Esophagus (tissue), 2 donors: ENCODE measurements around the gene RHBDD3. TPM values are rescaled to one million over a fixed set of nuclear protein-coding genes. Genes with fewer than 3 reads are reported as not detected.

Source experiments
- H3K27ac ChIP-seq, 2 donors: one replicate each; pipeline ENCODE4 v1.5.1; 2013; ENCODE audit warnings: low read depth in 2 of 2, mild to moderate bottlenecking in 2 of 2, inconsistent platforms in 1 of 2, low read length in 1 of 2, moderate library complexity in 1 of 2
- H3K27me3 ChIP-seq, 2 donors: one replicate each; pipeline ENCODE4 v1.6.1; 2013; ENCODE audit warnings: low read length in 2 of 2, control low read depth in 1 of 2, mild to moderate bottlenecking in 1 of 2; ENCODE audit not compliant: insufficient read depth in 2 of 2, control insufficient read depth in 1 of 2
- H3K36me3 ChIP-seq, 2 donors: one replicate each; pipeline ENCODE4 v1.6.1; 2013; ENCODE audit warnings: low read length in 1 of 2; ENCODE audit not compliant: control insufficient read depth in 2 of 2, insufficient read depth in 2 of 2
- H3K4me1 ChIP-seq, 2 donors: one replicate each; pipeline ENCODE4 v1.6.1; 2013; ENCODE audit warnings: low read length in 1 of 2; ENCODE audit not compliant: control insufficient read depth in 2 of 2, insufficient read depth in 2 of 2
- H3K4me3 ChIP-seq, 2 donors: one replicate each; pipeline ENCODE4 v1.5.1; 2013; ENCODE audit warnings: low read length in 2 of 2, mild to moderate bottlenecking in 2 of 2, low read depth in 1 of 2, moderate library complexity in 1 of 2
- H3K9me3 ChIP-seq, 2 donors: one replicate each; pipeline ENCODE4 v1.6.1; 2013; ENCODE audit warnings: mild to moderate bottlenecking in 2 of 2, low read depth in 1 of 2, low read length in 1 of 2, moderate library complexity in 1 of 2; ENCODE audit not compliant: control insufficient read depth in 2 of 2, insufficient read depth in 1 of 2
- WGBS, 2 donors: extraction: QIAGEN DNeasy Blood & Tissue Kit; methylation state at CpG; one replicate each; pipeline ENCODE4 v1.1.7; 2013; 5-methylcytosine and 5-hydroxymethylcytosine counted together
- polyA plus RNA-seq, 2 donors: library from polyadenylated mRNA; stranded (reverse); fragments of 200-250 nt; gene quantifications; one replicate each; pipeline ENCODE4 v1.2.3, GENCODE V29; 2013
- donor health status: healthy with polysubstance abuse.
- donor health status: Bipolar disorder and iron deficiency.

The RHBDD3 gene
- polyA plus RNA-seq, 2 donors = 15.1 to 20.9 TPM

DNA sequence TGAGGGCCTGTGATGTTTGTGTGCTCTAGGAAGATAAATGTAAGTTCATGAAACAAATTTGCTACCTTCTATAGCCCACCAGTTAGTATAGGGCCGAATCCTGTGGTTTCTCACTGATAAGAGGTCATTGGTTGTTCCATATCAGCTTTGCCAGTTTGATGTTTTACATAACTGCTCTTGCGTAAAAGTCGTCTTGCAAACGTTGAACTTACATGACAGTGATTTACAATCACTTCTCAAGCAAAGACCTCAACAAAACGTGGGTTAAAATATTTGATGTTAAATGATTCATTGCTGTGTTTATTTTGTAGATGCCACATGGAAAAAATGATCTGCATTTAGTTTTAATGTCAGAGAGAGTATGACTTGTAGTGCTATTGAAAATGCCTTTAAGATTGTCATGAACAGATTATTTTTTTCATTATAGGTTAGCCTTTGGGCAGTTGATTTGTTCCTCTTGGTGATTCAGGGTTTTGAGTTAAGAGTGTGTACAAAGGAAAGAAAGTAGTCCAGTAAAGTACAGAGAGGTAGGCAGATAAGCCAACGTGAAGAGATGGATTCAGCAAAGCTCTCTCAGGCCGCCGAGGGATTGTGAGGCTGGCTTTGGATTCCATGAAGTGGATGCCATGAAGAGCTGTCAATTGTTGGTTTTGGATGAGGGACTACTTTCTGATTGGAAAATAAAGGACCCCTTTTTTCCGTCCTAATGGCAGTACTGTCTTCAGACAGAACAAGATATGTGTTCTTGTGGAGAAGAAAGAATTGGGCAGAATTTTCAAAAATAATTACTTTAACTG is 2.9 kb upstream of the RHBDD3 start:
- Histone ChIP-seq H3K27ac (no peak overlapping the region), H3K9me3 (no peaks in the 10 kb centered on the region), H3K4me3 (peak overlapping the region in 1 of 2 donors; percentile 97), H3K36me3 (peaks cover 4 to 8% of the 10 kb centered on the region in 2 donors), H3K27me3 (no peaks in the 10 kb centered on the region), H3K4me1 (peaks cover 4 to 16% of the 10 kb centered on the region in 2 donors)
- WGBS, 2 donors = 12 to 15% methylated on average over 9 of the region's 9 CpGs

DNA sequence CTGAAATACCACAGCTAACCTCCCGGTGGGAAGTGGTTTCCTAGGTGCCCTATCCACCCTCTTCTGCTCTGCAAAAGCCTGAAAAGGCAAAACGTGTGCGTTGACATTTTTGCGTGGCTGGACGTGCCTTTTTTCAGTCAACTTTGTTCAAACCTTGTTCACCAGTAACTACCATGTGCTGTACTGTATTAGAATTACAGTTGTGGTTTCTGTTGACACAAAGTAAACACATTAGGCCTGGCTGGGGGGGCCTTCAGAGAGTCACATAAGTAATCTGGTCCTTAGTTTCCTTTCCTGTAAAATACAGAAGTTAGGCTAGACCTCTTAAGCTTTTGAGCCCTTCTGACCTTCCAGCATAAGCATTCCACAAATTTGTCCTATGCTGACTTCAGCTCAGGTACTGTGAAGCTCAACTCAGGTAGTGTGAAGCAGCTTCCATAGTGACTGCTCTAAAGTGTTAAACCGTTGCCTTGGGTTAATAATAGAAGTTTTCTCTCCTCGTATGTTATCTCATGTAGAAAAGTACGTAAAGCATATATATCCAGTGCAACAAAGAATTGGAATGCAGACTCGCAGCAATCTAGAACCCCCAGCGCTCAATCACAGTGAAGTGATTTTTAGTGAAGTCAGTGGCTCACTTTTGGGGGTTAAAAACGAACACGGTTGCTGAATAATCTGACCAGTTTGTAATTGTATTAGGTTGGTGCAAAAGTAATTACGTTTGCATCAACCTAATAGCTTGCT is 2.1 kb upstream of the RHBDD3 start:
- Histone ChIP-seq H3K4me1 (peaks cover 4 to 16% of the 10 kb centered on the region in 2 donors), H3K36me3 (peaks cover 0 to 14% of the 10 kb centered on the region in 2 donors), H3K27ac (peak overlapping the region; percentile 24 to 95), H3K27me3 (no peaks in the 10 kb centered on the region), H3K4me3 (peak overlapping the region; percentile 94 to 97), H3K9me3 (no peaks in the 10 kb centered on the region)
- WGBS, 2 donors = 7 to 9% methylated on average over 13 of the region's 13 CpGs

DNA sequence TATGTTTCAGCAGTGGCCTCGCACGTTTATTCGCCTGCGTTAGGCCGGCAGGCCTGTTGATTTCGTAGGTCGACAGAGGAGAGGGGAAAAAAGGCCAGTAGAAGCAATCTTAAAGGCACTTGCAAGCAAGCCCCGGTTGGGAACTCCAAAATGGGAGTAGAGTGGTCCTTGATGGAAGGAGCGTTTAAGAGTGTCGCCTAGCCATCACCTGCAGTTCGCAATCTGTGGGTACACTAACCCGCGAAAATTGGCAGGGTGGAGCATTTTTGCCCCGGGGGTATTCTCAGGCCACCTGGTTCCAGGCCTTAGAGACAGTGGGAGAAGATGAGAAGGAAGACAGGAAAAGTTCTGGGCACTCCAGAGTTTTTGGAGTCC is 1.4 kb upstream of the RHBDD3 start:
- H3K4me1 ChIP-seq = peaks cover 4 to 16% of the 10 kb centered on the region in 2 donors
- H3K36me3 ChIP-seq = peaks cover 0 to 15% of the 10 kb centered on the region in 2 donors
- WGBS, 2 donors = 1 to 2% methylated on average over 14 of the region's 14 CpGs
- H3K4me3 ChIP-seq = peak overlapping the region; percentile 94 to 97
- no peaks in the 10 kb centered on the region for H3K27me3 ChIP-seq
- no peaks in the 10 kb centered on the region for H3K9me3 ChIP-seq
- peak overlapping the region; percentile 95 to 99 for H3K27ac ChIP-seq

DNA sequence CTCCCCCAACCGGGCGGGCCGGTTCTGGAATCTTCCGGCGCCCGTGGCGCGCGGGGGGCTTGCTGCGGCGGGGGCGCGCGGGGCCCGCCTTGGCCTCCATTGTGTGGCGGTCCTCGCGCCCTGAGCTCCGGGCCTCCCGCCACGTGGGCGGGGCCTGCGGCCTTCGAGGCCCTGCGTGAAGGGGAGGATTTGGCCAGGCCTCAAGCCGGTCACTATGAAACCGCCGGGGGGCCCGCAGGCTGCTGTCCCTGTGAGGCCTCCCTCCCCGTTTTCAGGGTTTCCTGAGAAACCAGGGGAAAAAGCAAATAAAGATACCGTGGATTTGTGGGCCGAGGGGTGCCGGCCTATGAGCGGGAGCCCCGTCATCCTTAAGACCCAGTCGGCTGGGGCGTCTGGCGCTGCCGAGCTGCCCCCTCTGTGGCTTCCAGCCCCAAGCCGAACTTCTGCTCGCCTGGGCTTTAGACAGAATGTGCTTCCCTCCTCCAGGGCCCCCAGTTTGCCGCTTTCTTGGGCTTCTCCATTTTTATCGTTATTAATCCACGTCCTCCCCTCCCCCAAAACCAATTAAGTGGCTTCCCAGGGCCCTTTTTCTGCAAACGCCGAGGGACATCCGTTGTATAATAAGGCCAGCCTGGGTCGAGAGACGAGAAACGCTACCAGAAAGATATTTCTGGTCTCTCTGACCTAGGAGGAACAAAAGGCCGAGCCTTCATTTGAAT is 889 bp upstream of the RHBDD3 start:
- Histone ChIP-seq H3K9me3 (no peaks in the 10 kb centered on the region), H3K4me1 (peaks cover 4 to 16% of the 10 kb centered on the region in 2 donors), H3K27ac (peak overlapping the region; percentile 95 to 99), H3K27me3 (no peaks in the 10 kb centered on the region), H3K4me3 (peak overlapping the region; percentile 94 to 97), H3K36me3 (peaks cover 0 to 19% of the 10 kb centered on the region in 2 donors)
- WGBS, 2 donors = 0 to 1% methylated on average over 28 to 51 of the region's 51 CpGs

DNA sequence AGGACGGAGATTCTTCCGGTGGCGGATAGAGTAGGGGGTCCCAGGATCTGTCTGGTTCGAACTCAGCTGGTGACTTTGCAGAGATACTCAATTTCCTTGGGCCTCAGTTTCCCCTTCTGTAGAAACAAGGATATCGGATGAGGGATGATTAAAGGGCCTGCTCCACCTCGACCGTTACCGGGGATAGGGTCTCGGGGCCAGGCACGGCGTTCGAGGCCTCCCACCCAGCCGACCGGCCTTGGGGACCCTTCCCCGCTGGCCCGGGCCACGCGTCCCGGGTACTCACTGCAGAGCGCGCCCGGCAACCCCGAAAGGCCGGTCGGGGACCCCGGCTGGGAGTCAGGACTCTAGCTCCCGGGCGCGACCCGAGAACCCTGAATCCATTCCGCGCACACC is 321 bp downstream of the RHBDD3 start:
- no peaks in the 10 kb centered on the region for H3K9me3 ChIP-seq
- H3K4me3 ChIP-seq = peak overlapping the region; percentile 94 to 97

DNA sequence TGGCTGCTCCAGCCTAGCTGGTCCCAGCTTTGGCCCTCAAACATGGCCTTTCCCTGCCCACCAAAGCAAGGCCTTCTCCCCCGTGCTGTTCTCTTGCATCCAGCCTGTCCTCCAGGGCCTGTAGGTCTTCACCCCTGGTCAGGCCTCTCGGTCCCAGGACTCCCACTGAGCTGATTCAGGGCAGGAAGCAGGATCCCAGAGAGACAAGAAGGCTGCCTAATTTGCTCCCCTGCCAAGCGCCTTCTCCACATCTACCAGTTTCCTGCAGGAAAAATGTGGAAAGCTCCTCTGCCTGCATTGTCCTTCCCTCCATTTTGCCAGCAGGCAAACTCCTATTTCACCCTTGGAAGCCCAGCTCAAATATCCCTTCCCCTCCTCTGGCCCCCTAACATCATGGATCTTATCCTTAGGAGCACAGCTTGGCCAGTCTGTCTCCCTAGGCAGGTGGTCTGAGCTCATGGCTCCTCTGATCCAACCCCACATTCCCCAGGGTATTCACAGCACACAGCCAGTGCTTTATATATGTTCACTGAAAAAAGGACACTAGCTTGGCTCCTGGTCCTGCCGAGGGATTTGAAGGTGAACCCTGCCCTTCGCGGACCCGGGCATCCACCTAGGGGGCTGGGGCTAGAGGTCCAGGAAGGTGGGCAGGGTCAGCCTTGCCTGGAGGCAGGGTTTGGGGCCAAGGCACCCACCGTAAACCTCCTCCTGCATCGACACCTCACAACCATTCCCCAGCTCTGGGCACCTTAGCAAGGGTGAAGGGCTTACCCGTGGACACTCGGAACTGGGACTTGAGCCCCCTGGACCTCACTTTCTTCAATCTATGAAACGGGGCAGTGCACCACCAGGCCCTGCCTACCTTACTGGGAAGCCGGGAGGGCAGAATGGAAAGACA is 968 bp downstream of the RHBDD3 start:
- H3K27me3 ChIP-seq = no peaks in the 10 kb centered on the region
- peak overlapping the region; percentile 95 to 99 for H3K27ac ChIP-seq
- H3K4me1 ChIP-seq = peaks cover 4 to 16% of the 10 kb centered on the region in 2 donors
- WGBS, 2 donors = 20% methylated on average over 13 of the region's 13 CpGs
- peaks cover 0 to 17% of the 10 kb centered on the region in 2 donors for H3K36me3 ChIP-seq
- peak overlapping the region; percentile 94 to 97 for H3K4me3 ChIP-seq
- H3K9me3 ChIP-seq = no peaks in the 10 kb centered on the region

More for the DNA sequence above, 321 bp downstream of the RHBDD3 start:
- Histone ChIP-seq H3K27me3 (no peaks in the 10 kb centered on the region), H3K27ac (peak overlapping the region; percentile 95 to 99), H3K4me1 (peaks cover 4 to 16% of the 10 kb centered on the region in 2 donors), H3K36me3 (peaks cover 0 to 17% of the 10 kb centered on the region in 2 donors)
- WGBS, 2 donors = 0 to 1% methylated on average over 26 to 32 of the region's 32 CpGs

DNA sequence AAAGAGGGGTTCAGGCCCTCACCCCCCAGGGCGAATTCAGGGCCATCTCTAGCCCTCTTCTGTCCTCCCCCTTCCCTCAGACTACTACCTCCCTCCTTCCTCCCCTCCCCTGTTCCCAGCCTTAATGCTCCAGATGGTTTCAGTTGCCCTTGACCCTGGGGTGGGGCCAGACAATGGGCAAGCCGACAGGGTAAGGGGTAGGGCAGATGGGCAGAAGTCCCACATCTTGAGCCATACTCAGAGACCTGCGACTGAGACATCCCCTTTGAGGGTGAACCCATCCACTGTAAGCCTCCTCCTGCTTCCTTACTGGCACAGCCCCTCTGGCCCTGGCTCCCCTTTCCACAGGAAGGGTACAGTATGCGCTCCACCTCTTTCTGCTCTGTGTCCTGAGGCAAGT is 1.9 kb downstream of the RHBDD3 start:
- Histone ChIP-seq H3K36me3 (peaks cover 0 to 17% of the 10 kb centered on the region in 2 donors), H3K9me3 (no peaks in the 10 kb centered on the region), H3K4me1 (peaks cover 4 to 16% of the 10 kb centered on the region in 2 donors), H3K27ac (no peak overlapping the region), H3K27me3 (no peaks in the 10 kb centered on the region), H3K4me3 (no peak overlapping the region)
- 61 to 69% methylated on average over 4 of the region's 4 CpGs for WGBS, 2 donors

DNA sequence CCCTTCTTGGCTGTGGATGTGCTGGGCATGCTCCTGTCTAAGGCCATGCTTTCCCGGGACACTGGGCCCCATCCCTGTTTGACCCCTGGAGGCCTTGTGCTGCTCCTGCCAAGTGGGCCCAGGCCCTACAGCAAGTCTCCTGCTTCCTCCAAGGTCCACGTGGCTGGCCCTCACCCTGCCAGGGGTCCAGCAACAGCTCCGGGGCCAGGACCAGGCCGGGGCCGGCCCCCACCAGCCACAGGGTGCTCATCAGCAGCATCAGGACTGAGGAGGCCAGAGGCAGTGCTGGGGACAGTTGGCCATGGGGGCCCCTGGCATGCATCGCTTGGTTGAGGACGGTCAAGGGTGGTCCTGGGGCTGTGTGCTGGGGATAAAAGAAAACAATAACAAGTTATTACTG is 2.5 kb downstream of the RHBDD3 start:
- no peaks in the 10 kb centered on the region for H3K9me3 ChIP-seq
- no peak overlapping the region for H3K27ac ChIP-seq
- peaks cover 0 to 20% of the 10 kb centered on the region in 2 donors for H3K36me3 ChIP-seq
- H3K4me1 ChIP-seq = peaks cover 4 to 15% of the 10 kb centered on the region in 2 donors
- H3K27me3 ChIP-seq = no peaks in the 10 kb centered on the region
- WGBS, 2 donors = 88 to 93% methylated on average over 7 of the region's 7 CpGs
- H3K4me3 ChIP-seq = no peak overlapping the region
